OCI-LY3 (cell line): Measurements from ENCODE around the gene TYRO3.

Experiments used
- H2AFZ ChIP-seq: fragments of 200-600, 300-600 bp; shearing (Covaris generic); 2 replicates; pipeline ENCODE4 v1.6.0; 2014; ENCODE audit warnings: antibody characterized with exemption, low read depth, low read length
- H3K27ac ChIP-seq: fragments of 200-600, 300-600 bp; sonication (generic); 2 replicates; pipeline ENCODE4 v1.5.1; 2014; ENCODE audit warnings: mild to moderate bottlenecking, low read length, moderate library complexity, mixed read lengths
- H3K27me3 ChIP-seq: fragments of 200-600, 300-600 bp; sonication (generic); 2 replicates; pipeline ENCODE4 v1.6.1; 2014; ENCODE audit warnings: low read depth, low read length, mixed read lengths
- H3K36me3 ChIP-seq: fragments of 200-600, 300-600 bp; sonication (generic); replicated peaks from 2 replicates; pipeline ENCODE3; 2014; ENCODE audit warnings: low read depth, low read length, mixed read lengths
- H3K4me1 ChIP-seq: fragments of 300-600, 200-600 bp; sonication (generic); 2 replicates; pipeline ENCODE4 v1.6.1; 2014; ENCODE audit warnings: low read length, mixed read lengths
- H3K4me2 ChIP-seq: fragments of 200-600, 300-600 bp; sonication (generic); 2 replicates; pipeline ENCODE4 v1.6.1; 2014; ENCODE audit warnings: low read length, mixed read lengths
- H3K4me3 ChIP-seq: fragments of 300-600, 200-600 bp; sonication (generic); 2 replicates; pipeline ENCODE4 v1.5.1; 2014; ENCODE audit warnings: antibody characterized with exemption, mild to moderate bottlenecking, low read length, moderate library complexity
- H3K79me2 ChIP-seq: fragments of 300-600, 200-600 bp; shearing (Covaris generic); 2 replicates; pipeline ENCODE4 v1.6.1; 2014; ENCODE audit warnings: mild to moderate bottlenecking, low read length, mixed read lengths
- H3K9ac ChIP-seq: fragments of 300-600, 200-600 bp; shearing (Covaris generic); 2 replicates; pipeline ENCODE4 v1.6.0; 2014; ENCODE audit warnings: mild to moderate bottlenecking, low read length, moderate library complexity
- H3K9me3 ChIP-seq: fragments of 200-600, 300-600 bp; shearing (Covaris generic); 2 replicates; pipeline ENCODE4 v1.6.1; 2014; ENCODE audit warnings: low read length, mixed read lengths; ENCODE audit not compliant: insufficient read depth
- H4K20me1 ChIP-seq: fragments of 200-600, 300-600 bp; sonication (generic); 2 replicates; pipeline ENCODE4 v1.6.1; 2016; ENCODE audit warnings: low read length, mixed read lengths; ENCODE audit not compliant: insufficient read depth
- CTCF ChIP-seq: fragments of 200-600, 300-600 bp; sonication (generic); IDR thresholded peaks from 2 replicates; pipeline ENCODE4 v1.5.1; 2014; ENCODE audit warnings: antibody characterized with exemption, low read length, low read depth
- EZH2phosphoT487 ChIP-seq: fragments of 200-600 bp; shearing (Covaris generic); IDR thresholded peaks from 2 replicates; pipeline ENCODE4 v1.6.1; 2018; ENCODE audit warnings: antibody characterized with exemption, mixed run types, low read depth

TYRO3 gene

GRCh38 chr15:41512512-41512939 lies 46.5 kb upstream of the TYRO3 start:
- no peaks in the 10 kb centered on the region for H3K27me3 ChIP-seq
- H3K9ac ChIP-seq = no peak overlapping the region
- H3K9me3 ChIP-seq = no peaks in the 10 kb centered on the region
- H4K20me1 ChIP-seq = no peaks in the 10 kb centered on the region
- H3K79me2 ChIP-seq = no peaks in the 10 kb centered on the region
- H3K27ac ChIP-seq = no peak overlapping the region
- no peak for TF ChIP-seq CTCF
- no peak for TF ChIP-seq EZH2phosphoT487
- peak overlapping the region; percentile 57 for H3K4me2 ChIP-seq
- peaks cover 2% of the 10 kb centered on the region; the same call in 1 of the 2 replicates for H3K4me1 ChIP-seq
- H3K36me3 ChIP-seq = no peaks in the 10 kb centered on the region
- H3K4me3 ChIP-seq = peak overlapping the region; percentile 53
- H2AFZ ChIP-seq = no peak overlapping the region

- Histone ChIP-seq H4K20me1 (no peaks in the 10 kb centered on the region), H3K9me3 (no peaks in the 10 kb centered on the region), H3K4me1 (peaks cover 2% of the 10 kb centered on the region; the same call in 1 of the 2 replicates), H3K79me2 (no peaks in the 10 kb centered on the region), H3K4me2 (peak overlapping the region; percentile 57), H3K4me3 (peak overlapping the region; percentile 53), H3K9ac (no peak overlapping the region), H3K36me3 (peaks cover 2% of the 10 kb centered on the region), H2AFZ (no peak overlapping the region), H3K27me3 (no peaks in the 10 kb centered on the region), H3K27ac (no peak overlapping the region)
- no peak for TF ChIP-seq EZH2phosphoT487
- no peak for TF ChIP-seq CTCF
Measured at GRCh38 chr15:41512940-41513505, 46.0 kb upstream of the TYRO3 start.

GRCh38 chr15:41513506-41514227 lies 45.3 kb upstream of the TYRO3 start, which contains the start of gene LTK:
Gene LTK, minus strand, starts transcription at chr15:41513827. Its CDS starts 118 bp downstream, at chr15:41513709.
- Histone ChIP-seq H3K79me2 (no peaks in the 10 kb centered on the region), H3K9ac (no peak within 1 kb of the TSS), H2AFZ (no peak within 1 kb of the TSS), H3K9me3 (no peaks in the 10 kb centered on the region), H3K27me3 (no peaks in the 10 kb centered on the region), H3K27ac (no peak within 1 kb of the TSS), H3K4me3 (peak within 1 kb of the TSS; percentile 53), H3K4me1 (peaks cover 2% of the 10 kb centered on the region; the same call in 1 of the 2 replicates), H3K4me2 (peak within 1 kb of the TSS; percentile 57), H4K20me1 (no peaks in the 10 kb centered on the region), H3K36me3 (peaks cover 2% of the 10 kb centered on the region)
- TF ChIP-seq CTCF (no peak), EZH2phosphoT487 (no peak)

- Histone ChIP-seq H3K4me1 (no peaks in the 10 kb centered on the region), H3K9me3 (no peaks in the 10 kb centered on the region), H3K27me3 (no peaks in the 10 kb centered on the region), H3K9ac (no peak overlapping the region), H2AFZ (no peak overlapping the region), H3K36me3 (peaks cover 7% of the 10 kb centered on the region), H3K4me3 (no peak overlapping the region), H3K4me2 (no peak overlapping the region), H3K27ac (no peak overlapping the region), H3K79me2 (no peaks in the 10 kb centered on the region), H4K20me1 (no peaks in the 10 kb centered on the region)
- no peak for TF ChIP-seq EZH2phosphoT487
- TF ChIP-seq CTCF = no peak
Measured at GRCh38 chr15:41517895-41518449, 41.0 kb upstream of the TYRO3 start.
